Measurements from ENCODE around the gene HSPA12B. TPM values are rescaled to one million over a fixed set of nuclear protein-coding genes. Genes with fewer than 3 reads are reported as not detected.

Gene HSPA12B
- polyA plus RNA-seq, 4 donors = 13.3 to 19.0 (median 14.6) TPM

DNA sequence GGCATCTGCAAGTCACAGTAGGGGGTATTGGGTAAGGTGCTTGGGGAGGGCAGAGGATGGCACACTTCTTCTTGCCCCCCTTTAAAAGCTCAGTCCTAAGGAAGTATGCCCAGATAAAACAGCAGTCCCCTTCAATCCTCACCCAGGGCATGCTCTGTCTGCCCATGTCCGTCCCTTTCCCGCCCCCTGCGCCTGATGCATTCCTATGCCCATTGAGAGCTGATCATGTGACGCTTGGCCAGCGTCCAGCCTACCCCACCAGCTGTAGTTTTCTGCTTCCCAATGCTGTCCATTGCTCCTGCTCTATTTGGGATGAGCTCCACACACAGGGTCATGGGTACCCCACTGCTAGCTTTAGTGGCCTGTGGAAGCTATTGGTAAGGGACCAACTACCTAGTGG is 28.4 kb upstream of the HSPA12B start:
- DNase-seq (ENCODE audit: low read depth in 4 of 4, low spot score in 3 of 4) = no peak

DNA sequence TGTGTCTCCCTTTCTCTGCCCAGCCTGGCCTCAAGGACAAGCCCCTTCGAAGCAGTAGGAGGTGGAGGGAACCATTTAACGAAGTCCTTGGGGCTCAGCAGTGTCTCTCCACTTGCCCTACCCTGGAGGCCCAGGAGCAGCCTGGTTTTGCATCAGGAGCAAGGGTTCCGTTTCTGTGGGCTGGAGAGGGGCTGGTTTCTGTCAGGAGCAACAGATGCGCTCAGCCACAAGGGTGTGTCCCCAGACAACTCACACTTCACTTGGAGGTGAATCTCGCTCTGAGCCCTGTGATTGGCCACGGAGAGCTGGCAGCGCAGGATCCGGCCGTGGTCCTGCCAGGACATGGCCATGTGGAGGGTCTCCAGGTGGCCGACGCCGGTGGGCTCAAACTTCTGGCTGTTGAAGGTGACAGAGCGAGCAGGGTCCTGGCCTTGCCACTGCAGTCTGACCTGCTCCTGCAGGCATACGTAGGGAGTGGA is 27.0 kb upstream of the HSPA12B start:
- DNase-seq (ENCODE audit: low read depth in 4 of 4, low spot score in 3 of 4) = no peak

DNA sequence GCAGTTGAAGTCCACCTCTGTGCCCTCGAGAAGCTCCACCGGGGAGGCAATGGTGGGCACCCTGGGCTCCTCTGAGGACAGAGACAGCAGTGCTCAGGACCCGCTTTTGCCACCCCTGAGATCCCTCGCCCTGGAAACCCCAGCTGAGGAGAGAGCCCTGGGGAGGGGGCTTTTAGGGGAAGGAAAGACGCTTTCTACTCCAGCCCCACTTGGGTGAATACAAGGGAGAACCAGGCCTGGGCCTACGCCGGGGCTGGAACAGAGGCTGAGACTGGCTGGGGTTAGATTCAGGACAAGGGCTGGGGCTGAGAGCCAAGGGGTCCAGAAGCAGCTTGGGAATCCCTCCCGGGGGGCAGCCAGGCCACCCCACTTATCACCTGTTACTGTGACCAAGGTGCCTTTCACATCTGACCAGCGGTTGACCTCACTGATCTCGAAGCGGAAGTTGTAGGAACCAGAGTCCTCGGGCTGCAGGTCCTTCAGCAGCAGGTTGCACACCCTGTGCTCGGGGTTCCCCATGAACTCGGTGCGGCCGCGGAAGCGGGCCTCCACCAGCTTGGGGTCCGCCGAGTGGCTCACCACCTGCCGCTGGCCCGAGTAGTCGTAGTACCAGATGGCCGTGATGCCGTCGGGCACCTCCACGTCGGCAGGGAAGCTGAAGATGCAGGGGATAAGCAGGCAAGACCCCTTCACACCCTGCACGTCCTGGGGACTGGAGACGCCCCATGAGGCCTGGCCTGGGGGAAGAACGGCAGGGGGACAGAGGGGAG is 26.3 kb upstream of the HSPA12B start:
- no peak for DNase-seq (ENCODE audit: low read depth in 4 of 4, low spot score in 3 of 4)

DNA sequence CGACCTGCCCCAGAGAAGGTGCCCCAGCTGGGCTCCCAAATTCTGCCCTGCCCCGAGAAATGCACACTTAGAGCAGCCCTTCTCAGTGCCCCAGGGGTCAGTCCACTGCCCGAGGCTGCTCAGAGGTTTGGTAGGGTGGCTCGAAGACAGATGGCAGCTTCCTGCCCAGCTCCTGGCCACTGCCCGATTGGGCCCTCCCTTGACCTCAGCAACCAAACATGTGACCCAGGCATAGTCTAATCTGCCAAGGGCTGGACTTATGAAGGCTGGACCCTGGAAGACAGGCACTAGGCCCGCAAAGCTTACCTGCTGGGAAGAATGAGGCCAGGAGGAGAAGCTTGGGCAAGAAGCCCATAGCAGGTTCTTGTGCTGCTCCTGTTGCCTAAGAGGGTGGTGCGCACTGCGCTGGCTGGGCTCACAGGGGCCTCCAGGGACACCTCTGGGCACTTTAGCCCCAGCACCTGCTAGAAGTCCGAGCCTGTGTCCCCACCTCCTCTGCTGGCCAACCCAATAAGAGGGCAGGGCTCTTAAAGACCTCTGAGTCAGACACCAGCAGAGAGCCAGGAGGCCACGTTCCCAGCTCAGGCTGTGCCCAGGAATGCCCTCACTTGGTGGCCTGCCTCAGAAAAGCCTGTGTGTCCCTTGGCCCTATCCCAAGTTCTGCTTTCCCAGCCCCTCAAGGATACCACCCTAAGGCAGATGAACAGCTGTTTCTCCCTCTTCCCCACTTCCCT is 25.5 kb upstream of the HSPA12B start:
- no peak for DNase-seq (ENCODE audit: low read depth in 4 of 4, low spot score in 3 of 4)

DNA sequence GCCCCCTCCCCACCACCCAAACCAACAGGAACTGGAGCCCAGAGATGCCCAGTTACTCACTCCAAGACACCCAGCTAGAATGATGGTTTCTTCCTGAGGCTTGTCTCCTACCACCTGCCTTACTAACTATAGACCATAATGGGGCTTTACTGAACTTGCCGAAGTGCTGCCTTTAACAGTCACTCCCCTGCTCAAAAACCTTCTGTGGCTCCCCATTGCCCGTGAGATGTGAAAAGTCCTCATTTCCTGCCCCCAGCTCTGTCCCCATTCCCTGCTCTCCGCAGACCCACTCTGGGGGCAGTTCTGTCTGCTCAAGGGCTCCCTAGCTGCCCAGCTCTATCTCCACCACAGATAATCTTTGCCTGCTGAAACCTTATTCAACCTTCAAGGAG is 25.0 kb upstream of the HSPA12B start:
- no peak for DNase-seq (ENCODE audit: low read depth in 4 of 4, low spot score in 3 of 4)

DNA sequence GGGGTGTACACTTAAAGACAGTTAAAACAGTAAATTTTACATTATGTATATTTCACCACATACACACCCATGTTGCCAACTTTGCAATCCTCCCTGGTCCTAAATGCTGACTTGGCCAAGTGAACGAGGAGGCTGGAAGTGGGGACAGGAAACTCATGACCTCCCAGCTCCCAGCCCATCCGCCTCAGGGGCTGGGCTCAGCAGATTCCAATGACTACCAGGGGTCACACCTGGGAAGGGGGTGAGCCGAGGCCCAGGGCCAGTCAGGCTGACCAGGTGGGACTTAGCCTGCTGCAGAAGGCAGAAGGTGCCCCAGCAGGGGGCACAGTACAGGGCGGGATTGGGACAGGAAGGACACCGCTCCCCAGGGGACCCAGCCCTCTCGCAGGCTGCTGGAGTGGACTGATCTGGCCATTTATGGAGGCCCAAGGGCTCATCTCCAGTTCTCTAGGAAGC is 22.4 kb upstream of the HSPA12B start:
- no peak for DNase-seq (ENCODE audit: low read depth in 4 of 4, low spot score in 3 of 4)

DNA sequence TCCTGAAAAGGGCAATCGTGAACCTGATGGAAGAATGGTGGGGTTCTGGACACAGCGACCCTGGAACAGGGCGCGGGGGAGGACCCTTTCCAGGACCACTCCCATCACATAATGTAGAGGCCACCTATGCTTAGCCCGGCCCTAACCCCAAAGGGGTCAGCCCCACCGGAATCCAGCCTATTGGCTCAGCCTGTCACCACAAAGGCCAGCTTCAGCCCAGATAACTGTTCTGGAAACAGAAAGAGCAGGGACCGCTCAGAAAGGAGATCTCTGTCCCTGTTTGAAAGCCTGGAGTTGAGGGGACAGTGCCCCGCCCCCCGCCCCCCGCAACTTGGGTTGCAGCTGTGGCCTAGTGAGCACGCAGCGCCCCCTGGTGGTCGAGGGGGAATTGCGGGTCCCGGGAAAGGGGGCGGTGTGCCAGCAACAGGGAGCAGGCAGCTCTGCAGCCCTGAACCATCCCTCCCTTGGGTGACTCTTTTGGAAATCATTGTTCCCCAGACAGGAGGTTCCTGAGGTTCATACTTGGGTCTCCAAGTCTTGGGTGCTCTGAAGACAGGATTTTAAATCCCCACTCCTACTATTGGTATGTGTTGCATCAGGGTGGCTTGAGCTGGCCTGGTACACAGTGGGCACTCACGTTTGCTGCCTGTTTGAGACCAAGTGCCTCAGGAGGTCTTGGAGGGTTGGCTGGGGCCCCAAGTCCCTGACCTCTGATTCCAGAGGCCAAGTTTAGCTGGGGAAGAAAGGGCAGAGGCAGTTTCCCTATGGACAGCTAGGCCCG is 21.6 kb upstream of the HSPA12B start:
- DNase-seq (ENCODE audit: low read depth in 4 of 4, low spot score in 3 of 4) = peak in 1 of 4 donors; percentile 29

DNA sequence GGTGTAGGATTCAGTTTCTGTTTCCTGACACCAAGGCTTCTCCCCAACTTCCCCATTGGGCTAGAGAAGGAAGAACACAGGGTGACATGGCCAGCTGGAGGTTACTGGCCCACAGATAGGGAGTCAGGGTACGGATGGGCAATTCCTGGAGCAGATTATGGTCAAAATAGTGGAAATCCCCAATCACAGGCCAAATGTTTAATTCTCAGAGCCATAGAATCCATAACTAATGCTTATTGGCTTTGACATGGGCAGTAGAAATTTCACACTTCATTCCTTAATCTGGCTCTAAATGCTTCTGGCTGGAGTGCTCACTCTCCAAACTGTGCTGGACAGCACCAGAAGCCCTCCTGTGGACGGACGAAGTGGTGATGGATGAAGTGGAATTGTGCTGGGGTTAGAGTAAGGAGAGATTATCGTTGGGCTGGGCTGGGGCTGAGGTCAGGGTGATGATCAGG is 21.0 kb upstream of the HSPA12B start:
- DNase-seq (ENCODE audit: low read depth in 4 of 4, low spot score in 3 of 4) = no peak

DNA sequence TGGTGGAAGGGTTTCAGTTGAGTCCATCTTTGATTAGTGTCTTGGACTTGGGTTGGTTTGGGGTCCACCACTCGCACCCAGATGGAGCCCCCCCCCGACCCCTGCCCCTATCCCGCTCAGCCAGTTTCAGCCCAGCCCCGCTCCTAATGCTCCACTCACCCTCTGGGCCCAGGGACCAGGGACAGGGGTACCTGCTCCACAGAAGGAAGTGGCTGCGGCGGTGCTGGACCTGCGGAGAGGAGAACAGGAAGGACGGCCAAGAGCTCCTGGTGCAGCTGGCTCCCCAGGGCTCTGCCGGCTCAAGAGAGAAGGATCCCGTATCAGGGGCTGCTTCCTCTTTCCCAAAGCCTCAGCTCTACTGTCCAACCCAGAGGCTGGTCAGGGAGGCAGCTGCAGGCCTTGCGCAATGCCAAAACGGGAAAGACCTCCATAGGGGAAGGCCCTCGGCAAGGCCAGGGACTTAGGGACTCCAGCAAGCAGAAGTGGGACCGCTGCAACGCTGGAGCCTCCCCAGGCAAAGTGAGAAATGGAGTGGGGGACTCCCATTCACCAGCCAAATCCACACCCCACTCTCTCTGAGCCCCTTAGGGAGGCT is 20.1 kb upstream of the HSPA12B start, which contains the start of gene SIGLEC1:
TSS of gene SIGLEC1 (minus strand) at position 322 of the 595 bp plus-strand sequence. CDS start 5,472 bp downstream, outside the sequence.
- no peak for DNase-seq (ENCODE audit: low read depth in 4 of 4, low spot score in 3 of 4)

DNA sequence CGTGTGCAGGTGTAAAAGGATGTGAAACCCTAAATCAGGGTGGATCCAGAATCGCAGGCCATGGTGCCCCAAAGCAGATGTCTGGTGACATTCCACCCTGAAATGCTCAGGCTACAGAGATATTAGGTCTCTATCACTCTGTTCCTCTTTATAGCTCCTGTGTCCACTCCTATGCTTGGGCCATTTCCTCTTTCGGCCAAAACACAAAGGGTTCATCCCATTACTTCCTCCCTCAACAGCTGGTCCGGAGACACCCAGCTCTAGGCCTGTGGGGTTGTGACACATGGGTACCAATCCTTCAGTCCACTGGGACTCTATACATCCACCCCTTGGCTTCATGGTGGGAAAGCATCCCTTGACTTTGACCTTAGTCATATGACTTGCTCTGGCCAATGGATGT is 18.4 kb upstream of the HSPA12B start:
- no peak for DNase-seq (ENCODE audit: low read depth in 4 of 4, low spot score in 3 of 4)

DNA sequence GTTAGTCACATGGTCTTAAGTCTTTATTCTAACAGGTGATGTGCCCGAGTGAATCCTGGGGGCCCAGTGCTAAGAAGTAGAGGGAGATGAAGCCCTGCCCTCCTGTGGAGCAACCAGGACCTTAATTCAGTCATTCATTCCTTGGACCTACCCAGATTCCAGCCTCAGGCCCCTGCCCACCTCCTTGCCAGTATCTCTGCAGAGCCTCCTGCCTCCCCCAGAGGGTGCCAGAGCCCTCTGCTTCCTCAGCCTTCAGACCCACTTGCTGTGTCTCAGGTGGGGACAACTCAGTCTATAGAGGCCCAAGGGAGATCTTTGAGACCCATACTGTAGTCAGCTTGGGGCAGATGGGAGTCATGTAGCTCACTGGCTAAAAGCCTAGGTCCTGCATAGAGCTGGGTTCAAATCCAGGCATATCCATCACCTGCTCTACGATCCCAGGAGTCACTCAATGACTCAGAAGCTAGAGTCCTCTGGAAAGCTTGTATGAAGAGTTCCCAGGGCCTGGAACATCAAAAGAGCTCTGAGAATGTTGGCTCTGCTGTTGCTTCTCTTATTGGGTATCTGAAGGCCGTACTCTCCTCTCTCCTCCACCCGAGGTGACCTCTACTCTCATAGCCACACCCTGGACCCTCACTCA is 16.2 kb upstream of the HSPA12B start:
- peak in 2 of 4 donors; percentile 36 to 38 for DNase-seq (ENCODE audit: low read depth in 4 of 4, low spot score in 3 of 4)

DNA sequence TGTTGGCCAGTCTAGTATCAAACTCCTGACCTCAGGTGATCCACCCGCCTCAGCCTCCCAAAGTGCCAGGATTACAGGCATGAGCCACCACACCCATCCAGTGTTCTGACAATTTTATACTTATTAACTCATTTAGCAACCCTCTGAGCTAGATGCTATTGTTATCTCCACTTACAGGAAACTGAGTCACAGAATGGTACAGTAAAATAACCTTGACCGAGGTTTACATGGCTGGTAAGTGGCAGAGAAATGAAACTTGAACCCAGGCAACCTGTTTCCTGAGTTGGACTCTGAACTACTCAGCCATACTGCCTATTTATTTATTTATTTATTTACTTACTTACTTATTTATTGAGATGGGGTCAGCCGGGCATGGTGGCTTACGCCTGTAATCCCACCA is 13.4 kb upstream of the HSPA12B start:
- no peak for DNase-seq (ENCODE audit: low read depth in 4 of 4, low spot score in 3 of 4)

DNA sequence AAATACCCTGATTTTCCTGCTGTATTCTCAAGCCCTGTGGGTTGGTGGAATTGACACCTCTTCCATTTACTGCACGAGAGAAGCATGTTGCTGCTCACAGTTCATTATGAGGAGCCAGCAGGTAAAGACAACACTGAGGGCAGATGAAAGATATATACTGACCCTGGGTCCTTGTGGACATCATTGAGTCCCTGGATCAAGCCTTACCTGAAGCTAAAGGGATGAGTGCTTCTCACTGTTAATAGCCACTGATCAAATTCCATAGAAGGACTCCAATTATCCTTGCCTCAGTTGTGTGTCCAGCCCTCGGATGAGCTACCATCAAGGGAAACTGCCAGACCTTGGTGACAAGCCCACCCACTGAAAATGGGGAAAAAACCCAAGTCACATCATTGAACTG is 12.4 kb upstream of the HSPA12B start:
- DNase-seq (ENCODE audit: low read depth in 4 of 4, low spot score in 3 of 4) = no peak

DNA sequence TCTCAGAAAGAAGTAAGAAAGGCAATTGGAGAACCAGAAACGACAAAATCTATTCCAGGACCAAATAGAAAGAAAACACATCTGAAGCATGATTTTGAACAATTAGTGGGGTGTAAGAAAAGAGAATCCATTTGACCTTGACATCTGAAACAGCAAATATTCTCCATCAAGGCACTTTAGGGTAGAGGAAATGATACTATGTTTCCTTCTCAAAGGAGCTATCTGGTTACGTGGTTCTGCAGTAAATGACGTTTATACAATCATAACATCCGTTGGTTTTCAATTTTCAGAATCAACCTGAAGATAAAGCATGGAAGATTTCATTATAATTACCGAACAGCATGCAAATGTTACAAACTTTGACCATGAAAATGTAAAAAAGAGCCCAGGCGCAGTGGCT is 11.9 kb upstream of the HSPA12B start:
- DNase-seq (ENCODE audit: low read depth in 4 of 4, low spot score in 3 of 4) = no peak

DNA sequence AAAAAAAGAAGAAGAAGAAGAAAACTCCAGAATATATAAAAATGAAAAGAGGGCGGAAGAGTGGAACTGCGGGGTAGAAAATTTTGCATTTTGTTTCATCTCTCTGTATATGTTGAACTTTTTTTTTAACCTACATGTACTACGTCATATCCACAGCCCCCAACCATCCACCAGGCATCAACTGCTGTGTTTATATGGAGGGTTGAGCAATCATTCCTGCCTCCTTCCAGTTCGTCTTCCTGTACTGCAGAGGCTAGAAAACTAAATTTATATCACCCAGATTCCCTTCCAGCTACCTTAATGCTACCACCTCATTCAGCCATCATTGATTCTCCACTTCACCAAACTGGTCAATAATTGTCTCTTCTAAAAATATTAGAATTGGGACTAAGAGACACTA is 10.6 kb upstream of the HSPA12B start:
- no peak for DNase-seq (ENCODE audit: low read depth in 4 of 4, low spot score in 3 of 4)

DNA sequence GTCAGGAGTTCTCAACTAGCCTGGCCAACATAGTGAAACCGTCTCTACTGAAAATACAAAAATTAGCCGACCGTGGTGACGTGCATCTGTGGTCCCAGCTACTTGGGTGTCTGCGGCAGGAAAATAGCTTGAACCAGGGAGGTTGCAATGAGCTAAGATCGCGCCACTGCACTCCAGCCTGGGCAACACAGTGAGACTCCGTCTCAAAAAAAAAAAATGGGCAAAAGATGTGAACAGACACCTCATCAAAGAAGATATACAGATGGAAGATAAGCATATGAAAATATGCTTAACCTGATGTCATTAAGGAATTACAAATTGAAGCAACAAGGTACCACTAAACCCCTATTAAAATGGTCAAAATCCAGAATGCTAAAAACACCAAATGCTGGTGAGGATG is 9.2 kb upstream of the HSPA12B start:
- no peak for DNase-seq (ENCODE audit: low read depth in 4 of 4, low spot score in 3 of 4)

DNA sequence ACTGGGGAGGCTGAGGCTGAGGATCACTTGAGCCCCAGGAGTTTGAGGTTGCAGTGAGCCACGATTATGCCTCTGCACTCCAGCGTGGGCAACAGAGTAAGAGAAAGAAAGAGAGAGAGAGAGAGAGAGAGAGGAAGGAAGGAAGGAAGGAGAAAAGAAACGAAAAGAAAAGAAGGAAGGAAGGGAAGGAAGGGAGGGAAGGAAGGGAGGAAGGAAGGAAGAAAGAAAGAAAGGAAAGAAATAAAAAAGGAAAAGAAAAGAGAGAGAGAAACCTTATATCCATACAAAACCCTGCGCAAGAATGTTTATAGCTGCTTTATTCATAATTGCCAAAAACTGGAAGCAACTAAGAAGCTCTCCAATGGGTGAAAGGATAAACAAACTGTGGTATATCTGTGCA is 8.1 kb upstream of the HSPA12B start:
- no peak for DNase-seq (ENCODE audit: low read depth in 4 of 4, low spot score in 3 of 4)

DNA sequence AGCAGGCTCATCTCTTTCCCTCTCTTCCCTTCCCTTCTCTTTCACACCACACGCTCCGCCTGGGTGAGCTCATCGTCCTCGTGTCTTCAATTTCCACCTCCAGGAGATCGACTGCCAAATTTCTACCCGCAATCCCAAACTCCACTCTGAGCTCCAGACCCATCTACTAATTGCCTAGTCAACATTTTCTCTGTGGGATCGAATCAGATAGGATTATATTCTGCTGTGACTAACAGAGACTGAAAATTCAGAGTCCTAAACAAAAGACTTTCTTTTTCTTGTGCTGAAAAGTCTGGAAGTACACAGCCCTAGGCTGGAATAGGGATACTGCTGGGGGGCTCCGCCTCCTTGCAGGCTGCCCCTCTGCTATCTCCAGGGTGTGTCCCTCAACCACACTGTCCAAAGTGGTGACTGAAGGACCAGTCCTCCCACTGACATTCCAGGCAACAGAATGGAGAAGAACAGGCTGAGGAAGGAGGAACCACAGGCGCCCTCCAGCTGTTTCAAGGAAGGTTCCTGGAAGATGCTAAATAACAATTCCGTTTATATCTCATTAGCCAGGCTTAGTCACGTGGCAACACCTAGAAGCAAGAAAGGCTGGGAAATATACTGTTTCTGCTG is 5.0 kb upstream of the HSPA12B start:
- no peak for DNase-seq (ENCODE audit: low read depth in 4 of 4, low spot score in 3 of 4)

DNA sequence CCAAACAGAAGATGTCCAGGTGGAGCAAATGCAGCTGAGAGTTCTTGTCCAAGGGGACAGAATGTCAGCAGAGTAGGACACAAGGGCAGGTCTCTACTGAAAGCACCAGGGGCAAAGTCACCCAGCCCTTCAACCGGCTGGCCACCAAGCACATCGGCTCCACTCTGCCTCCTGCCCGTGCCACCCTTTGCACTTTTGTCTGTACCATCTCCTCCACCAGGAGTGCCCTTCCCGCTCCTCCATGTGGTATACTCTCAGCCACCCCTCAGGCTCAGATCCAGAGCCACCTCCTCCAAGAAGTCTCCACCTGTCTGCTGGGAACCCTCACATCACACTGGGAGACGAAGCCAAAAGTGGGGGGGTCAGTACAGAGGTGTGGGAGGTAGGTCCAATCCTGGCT is 4.1 kb upstream of the HSPA12B start:
- no peak for DNase-seq (ENCODE audit: low read depth in 4 of 4, low spot score in 3 of 4)

DNA sequence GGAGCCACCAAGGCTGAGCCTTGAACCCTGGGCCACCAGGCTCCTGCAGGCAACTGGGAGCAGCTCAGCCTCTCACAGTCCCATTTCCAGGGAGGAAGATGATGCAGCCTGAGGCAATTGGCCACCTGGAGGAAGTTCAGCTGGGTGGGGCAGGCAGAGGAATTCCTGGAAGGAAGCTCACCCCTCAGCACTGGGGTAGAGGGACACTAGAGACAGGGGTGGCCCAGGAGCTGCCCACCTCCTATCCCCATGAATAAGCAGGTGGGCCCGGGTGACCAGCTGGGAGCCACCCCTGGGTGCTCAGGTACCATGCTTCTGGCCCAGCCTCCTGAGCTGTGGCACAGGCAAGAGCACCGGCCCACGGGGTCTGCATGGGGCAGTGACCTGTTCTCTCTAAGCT is 3.6 kb upstream of the HSPA12B start:
- DNase-seq (ENCODE audit: low read depth in 4 of 4, low spot score in 3 of 4) = no peak

Data from right renal pelvis (tissue), 4 donors.